WI38 (cell line): ENCODE results near the gene OGFR.

Experiments
- H3K4me3 ChIP-seq: 2 replicates; pipeline ENCODE4 v1.5.1; 2011; ENCODE audit warnings: low read depth, mild to moderate bottlenecking, control low read depth, low read length
- CTCF ChIP-seq: IDR thresholded peaks from 2 replicates; pipeline ENCODE4 v1.5.1; 2012; ENCODE audit warnings: low read depth, mild to moderate bottlenecking, control low read depth, low read length

OGFR gene

GRCh38 chr20:62836967-62837490 lies 32.4 kb downstream of the OGFR start:
- no peak overlapping the region for H3K4me3 ChIP-seq
- TF ChIP-seq CTCF: no peak

GRCh38 chr20:62837790-62838127 lies 33.1 kb downstream of the OGFR start:
- no peak overlapping the region for H3K4me3 ChIP-seq
- TF ChIP-seq CTCF: no peak

- no peak for TF ChIP-seq CTCF
- no peak overlapping the region for H3K4me3 ChIP-seq
Measured at GRCh38 chr20:62838128-62838891, 33.7 kb downstream of the OGFR start.

GRCh38 chr20:62839261-62839660 lies 34.6 kb downstream of the OGFR start:
- H3K4me3 ChIP-seq: no peak overlapping the region
- no peak for TF ChIP-seq CTCF

GRCh38 chr20:62839816-62840215 lies 35.2 kb downstream of the OGFR start:
- no peak for TF ChIP-seq CTCF
- no peak overlapping the region for H3K4me3 ChIP-seq

- no peak for TF ChIP-seq CTCF
- H3K4me3 ChIP-seq: no peak overlapping the region
Measured at GRCh38 chr20:62840244-62841197, 35.9 kb downstream of the OGFR start.

- TF ChIP-seq CTCF: no peak
- H3K4me3 ChIP-seq: no peak overlapping the region
Measured at GRCh38 chr20:62841705-62842212, 37.1 kb downstream of the OGFR start.
